HCT116 (cell line): ENCODE results near the gene CTU1.

Source experiments
- EZH2 ChIP-seq: fragments of 200-600 bp; sonication (generic); IDR thresholded peaks from 2 replicates; pipeline ENCODE4 v1.6.1; 2017; ENCODE audit warnings: antibody characterized with exemption, mixed run types
- EZH2phosphoT487 ChIP-seq: fragments of 200-600 bp; IDR thresholded peaks from 2 replicates; pipeline ENCODE4 v1.6.1; 2018; ENCODE audit warnings: antibody characterized with exemption, borderline replicate concordance
- POLR2A ChIP-seq: IDR thresholded peaks from 2 replicates; pipeline ENCODE4 v1.7.0; 2011; ENCODE audit warnings: borderline replicate concordance; ENCODE audit not compliant: insufficient read depth, insufficient read length; ENCODE audit errors: extremely low read depth
- RAD21 ChIP-seq: IDR thresholded peaks from 2 replicates; pipeline ENCODE4 v1.6.1; 2012; ENCODE audit warnings: low read depth, mild to moderate bottlenecking
- SIN3A ChIP-seq: IDR thresholded peaks from 2 replicates; pipeline ENCODE4 v1.6.1; 2012; ENCODE audit warnings: low read depth
- SP1 ChIP-seq: IDR thresholded peaks from 2 replicates; pipeline ENCODE4 v1.6.1; 2012; ENCODE audit warnings: low read depth
- ZNF274 ChIP-seq: fragments of 200-500 bp; sonication (Bioruptor generic); IDR thresholded peaks from 2 replicates; pipeline ENCODE4 v1.6.1; 2014; ENCODE audit warnings: mild to moderate bottlenecking, low read depth, low read length, inconsistent platforms
- TF ChIP-seq, protein P1 (sequence below), 3 experiments: fragments of 200-600 bp in 1 of 3; sonication (generic) in 1 of 3; IDR thresholded peaks in 2 of 3; conservative IDR thresholded peaks in 1 of 3; 2 replicates each; pipeline ENCODE4 v1.5.1; 2012 to 2017; ENCODE audit warnings: low read depth in 2 of 3, low read length in 2 of 3, antibody characterized with exemption in 1 of 3, borderline replicate concordance in 1 of 3, control low read depth in 1 of 3, mild to moderate bottlenecking in 1 of 3, mixed read lengths in 1 of 3, mixed run types in 1 of 3, moderate library complexity in 1 of 3; ENCODE audit not compliant: insufficient read depth in 1 of 3
- TF ChIP-seq, protein P2 (sequence below): IDR thresholded peaks from 2 replicates; pipeline ENCODE4 v1.6.1; 2012; ENCODE audit warnings: low read depth
- TF ChIP-seq, protein P3 (sequence below): IDR thresholded peaks from 2 replicates; pipeline ENCODE4 v1.6.1; 2012

DNA sequence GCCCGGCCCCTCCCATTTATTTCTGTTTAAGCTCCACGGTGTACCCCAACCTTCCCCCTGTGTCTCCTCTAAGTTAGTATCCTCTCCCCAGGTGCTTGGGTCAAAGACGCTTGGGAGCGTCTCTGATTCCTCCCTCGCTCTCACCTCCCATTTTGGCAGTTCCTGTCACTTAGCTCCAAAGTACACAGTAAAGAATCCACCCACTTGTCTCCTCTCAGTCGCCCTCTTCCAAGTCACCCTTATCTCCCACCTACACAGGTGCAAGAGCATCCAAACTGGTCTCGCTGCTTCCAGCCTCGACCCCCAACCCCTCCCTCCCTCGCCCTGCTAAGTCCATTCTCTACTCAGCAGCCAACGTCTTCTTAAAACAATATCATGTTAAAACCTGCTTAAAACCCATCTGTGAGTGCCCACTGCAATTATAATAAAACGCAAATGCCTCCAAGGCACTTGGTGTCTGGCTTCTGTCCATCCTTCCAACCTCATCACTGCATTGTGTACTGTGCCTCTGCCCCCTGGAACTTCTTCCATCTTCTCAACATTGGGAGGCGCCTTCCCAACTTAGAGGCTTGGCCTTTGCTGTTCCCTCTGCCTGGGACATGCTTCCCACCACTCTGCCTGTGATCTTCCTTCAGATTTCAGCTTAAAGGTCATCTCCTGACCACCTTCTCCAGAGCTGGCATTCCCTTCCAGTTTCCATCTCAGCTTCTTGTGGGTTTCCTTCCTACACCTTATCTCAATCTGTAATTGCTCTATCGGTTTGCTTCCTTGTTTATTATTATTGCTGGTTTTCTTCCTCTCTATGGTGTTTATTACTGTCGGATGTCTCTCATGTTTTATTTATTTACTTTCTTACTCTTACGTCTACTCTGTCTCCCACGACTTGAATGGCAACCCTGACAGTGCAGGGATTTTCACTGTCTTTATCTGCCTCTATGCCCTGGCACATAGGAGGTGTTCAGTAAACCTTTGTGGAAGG, 16.0 kb downstream of the CTU1 start:
- TF ChIP-seq EZH2, result no peak
- no peak for TF ChIP-seq POLR2A
- TF ChIP-seq, protein P1, sequence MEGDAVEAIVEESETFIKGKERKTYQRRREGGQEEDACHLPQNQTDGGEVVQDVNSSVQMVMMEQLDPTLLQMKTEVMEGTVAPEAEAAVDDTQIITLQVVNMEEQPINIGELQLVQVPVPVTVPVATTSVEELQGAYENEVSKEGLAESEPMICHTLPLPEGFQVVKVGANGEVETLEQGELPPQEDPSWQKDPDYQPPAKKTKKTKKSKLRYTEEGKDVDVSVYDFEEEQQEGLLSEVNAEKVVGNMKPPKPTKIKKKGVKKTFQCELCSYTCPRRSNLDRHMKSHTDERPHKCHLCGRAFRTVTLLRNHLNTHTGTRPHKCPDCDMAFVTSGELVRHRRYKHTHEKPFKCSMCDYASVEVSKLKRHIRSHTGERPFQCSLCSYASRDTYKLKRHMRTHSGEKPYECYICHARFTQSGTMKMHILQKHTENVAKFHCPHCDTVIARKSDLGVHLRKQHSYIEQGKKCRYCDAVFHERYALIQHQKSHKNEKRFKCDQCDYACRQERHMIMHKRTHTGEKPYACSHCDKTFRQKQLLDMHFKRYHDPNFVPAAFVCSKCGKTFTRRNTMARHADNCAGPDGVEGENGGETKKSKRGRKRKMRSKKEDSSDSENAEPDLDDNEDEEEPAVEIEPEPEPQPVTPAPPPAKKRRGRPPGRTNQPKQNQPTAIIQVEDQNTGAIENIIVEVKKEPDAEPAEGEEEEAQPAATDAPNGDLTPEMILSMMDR (IDR thresholded peaks at IDR 0.05 in 2 of 3, conservative IDR thresholded peaks at IDR 0.05 in 1 of 3; ENCODE audit: borderline replicate concordance in 1 of 3, insufficient read depth in 1 of 3, low read depth in 2 of 3, low read length in 2 of 3), result no peak
- TF ChIP-seq RAD21, result no peak
- no peak for TF ChIP-seq ZNF274
- TF ChIP-seq, protein P2, sequence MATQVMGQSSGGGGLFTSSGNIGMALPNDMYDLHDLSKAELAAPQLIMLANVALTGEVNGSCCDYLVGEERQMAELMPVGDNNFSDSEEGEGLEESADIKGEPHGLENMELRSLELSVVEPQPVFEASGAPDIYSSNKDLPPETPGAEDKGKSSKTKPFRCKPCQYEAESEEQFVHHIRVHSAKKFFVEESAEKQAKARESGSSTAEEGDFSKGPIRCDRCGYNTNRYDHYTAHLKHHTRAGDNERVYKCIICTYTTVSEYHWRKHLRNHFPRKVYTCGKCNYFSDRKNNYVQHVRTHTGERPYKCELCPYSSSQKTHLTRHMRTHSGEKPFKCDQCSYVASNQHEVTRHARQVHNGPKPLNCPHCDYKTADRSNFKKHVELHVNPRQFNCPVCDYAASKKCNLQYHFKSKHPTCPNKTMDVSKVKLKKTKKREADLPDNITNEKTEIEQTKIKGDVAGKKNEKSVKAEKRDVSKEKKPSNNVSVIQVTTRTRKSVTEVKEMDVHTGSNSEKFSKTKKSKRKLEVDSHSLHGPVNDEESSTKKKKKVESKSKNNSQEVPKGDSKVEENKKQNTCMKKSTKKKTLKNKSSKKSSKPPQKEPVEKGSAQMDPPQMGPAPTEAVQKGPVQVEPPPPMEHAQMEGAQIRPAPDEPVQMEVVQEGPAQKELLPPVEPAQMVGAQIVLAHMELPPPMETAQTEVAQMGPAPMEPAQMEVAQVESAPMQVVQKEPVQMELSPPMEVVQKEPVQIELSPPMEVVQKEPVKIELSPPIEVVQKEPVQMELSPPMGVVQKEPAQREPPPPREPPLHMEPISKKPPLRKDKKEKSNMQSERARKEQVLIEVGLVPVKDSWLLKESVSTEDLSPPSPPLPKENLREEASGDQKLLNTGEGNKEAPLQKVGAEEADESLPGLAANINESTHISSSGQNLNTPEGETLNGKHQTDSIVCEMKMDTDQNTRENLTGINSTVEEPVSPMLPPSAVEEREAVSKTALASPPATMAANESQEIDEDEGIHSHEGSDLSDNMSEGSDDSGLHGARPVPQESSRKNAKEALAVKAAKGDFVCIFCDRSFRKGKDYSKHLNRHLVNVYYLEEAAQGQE, result no peak
- no peak for TF ChIP-seq SIN3A
- TF ChIP-seq, protein P3, sequence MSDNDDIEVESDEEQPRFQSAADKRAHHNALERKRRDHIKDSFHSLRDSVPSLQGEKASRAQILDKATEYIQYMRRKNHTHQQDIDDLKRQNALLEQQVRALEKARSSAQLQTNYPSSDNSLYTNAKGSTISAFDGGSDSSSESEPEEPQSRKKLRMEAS, result no peak
- no peak for TF ChIP-seq SP1
- TF ChIP-seq EZH2phosphoT487, result no peak
